Stimulated activated CD8-positive, alpha-beta memory T cell treated with anti-CD3 and anti-CD28 coated beads, Interleukin-15, amount 100 ng/mL, for 1 hour (primary cell): ENCODE data around the gene ARID2.

Source experiments
- DNase-seq: peaks from one replicate; pipeline ENCODE4 v3.0.0-alpha.2; 2020; ENCODE audit warnings: low read depth

ARID2 gene

GRCh38 chr12:45933504-45933903 is 204.0 kb downstream of the ARID2 start:
- DNase-seq, result no peak

- DNase-seq, result no peak
Measured at GRCh38 chr12:45934956-45935355, 205.4 kb downstream of the ARID2 start.

GRCh38 chr12:45938566-45938965 is 209.1 kb downstream of the ARID2 start:
- DNase-seq, result no peak

DNA sequence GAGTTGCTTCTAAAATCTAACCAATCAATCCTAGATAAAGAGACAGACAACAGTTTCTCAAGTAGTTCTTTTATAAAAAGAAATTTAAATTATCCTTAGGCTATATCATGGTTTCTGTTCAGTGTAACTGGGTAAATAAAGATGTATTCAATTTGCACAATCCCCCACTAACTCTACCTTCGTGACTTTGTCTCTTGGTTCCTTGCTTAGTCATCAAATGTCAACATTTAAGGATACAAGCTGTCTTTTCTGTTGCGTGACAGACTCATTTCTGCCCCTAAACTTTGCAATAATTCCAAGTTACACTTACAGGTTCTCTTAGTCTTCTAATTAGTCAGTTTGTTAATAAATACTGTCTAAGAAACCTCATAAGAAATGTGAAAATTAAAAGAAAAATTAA is 210.3 kb downstream of the ARID2 start:
- DNase-seq, result no peak

GRCh38 chr12:45944771-45945170 is 215.3 kb downstream of the ARID2 start:
- no peak for DNase-seq

GRCh38 chr12:45946435-45946834 is 216.9 kb downstream of the ARID2 start:
- no peak for DNase-seq

GRCh38 chr12:45948546-45948945 is 219.0 kb downstream of the ARID2 start:
- no peak for DNase-seq
